NCI-H128 (cell line): ENCODE data around the gene SLC8B1.

Experiments
- DNase-seq: peaks from one replicate; lab custom pipeline; 2025; ENCODE audit not compliant: unreplicated experiment; lab: John Stamatoyannopoulos, UW

SLC8B1 gene

GRCh38 chr12:113271853-113272561, 62.9 kb downstream of the SLC8B1 start:
- DNase-seq, result no peak

GRCh38 chr12:113271466-113271852, 63.5 kb downstream of the SLC8B1 start:
- DNase-seq, result no peak

GRCh38 chr12:113270709-113271009, 64.2 kb downstream of the SLC8B1 start:
- DNase-seq, result no peak

GRCh38 chr12:113269257-113269943, 65.5 kb downstream of the SLC8B1 start:
- no peak for DNase-seq

- DNase-seq, result no peak
Observed at GRCh38 chr12:113268621-113269020, 66.3 kb downstream of the SLC8B1 start.

GRCh38 chr12:113268136-113268535, 66.8 kb downstream of the SLC8B1 start:
- no peak for DNase-seq

- no peak for DNase-seq
Observed at GRCh38 chr12:113267621-113268020, 67.3 kb downstream of the SLC8B1 start.

- DNase-seq, result no peak
Observed at GRCh38 chr12:113266106-113266895, 68.6 kb downstream of the SLC8B1 start.

GRCh38 chr12:113263431-113263963, 71.4 kb downstream of the SLC8B1 start:
- no peak for DNase-seq

- no peak for DNase-seq
Observed at GRCh38 chr12:113262710-113263109, 72.2 kb downstream of the SLC8B1 start.

- no peak for DNase-seq
Observed at GRCh38 chr12:113261847-113262470, 73.0 kb downstream of the SLC8B1 start.

- DNase-seq, result no peak
Observed at GRCh38 chr12:113260636-113261300, 74.1 kb downstream of the SLC8B1 start.

- DNase-seq, result no peak
Observed at GRCh38 chr12:113260127-113260526, 74.8 kb downstream of the SLC8B1 start.

- no peak for DNase-seq
Observed at GRCh38 chr12:113257564-113257963, 77.3 kb downstream of the SLC8B1 start.

GRCh38 chr12:113254298-113254697, 80.6 kb downstream of the SLC8B1 start:
- no peak for DNase-seq

- no peak for DNase-seq
Observed at GRCh38 chr12:113253532-113254285, 81.2 kb downstream of the SLC8B1 start.

GRCh38 chr12:113252494-113252893, 82.4 kb downstream of the SLC8B1 start:
- no peak for DNase-seq

- DNase-seq, result no peak
Observed at GRCh38 chr12:113251404-113252070, 83.4 kb downstream of the SLC8B1 start.

GRCh38 chr12:113250045-113250444, 84.9 kb downstream of the SLC8B1 start:
- DNase-seq, result no peak

GRCh38 chr12:113249546-113249945, 85.4 kb downstream of the SLC8B1 start:
- DNase-seq, result no peak
